ENCODE measurements around the gene USP15.

Gene USP15

DNA sequence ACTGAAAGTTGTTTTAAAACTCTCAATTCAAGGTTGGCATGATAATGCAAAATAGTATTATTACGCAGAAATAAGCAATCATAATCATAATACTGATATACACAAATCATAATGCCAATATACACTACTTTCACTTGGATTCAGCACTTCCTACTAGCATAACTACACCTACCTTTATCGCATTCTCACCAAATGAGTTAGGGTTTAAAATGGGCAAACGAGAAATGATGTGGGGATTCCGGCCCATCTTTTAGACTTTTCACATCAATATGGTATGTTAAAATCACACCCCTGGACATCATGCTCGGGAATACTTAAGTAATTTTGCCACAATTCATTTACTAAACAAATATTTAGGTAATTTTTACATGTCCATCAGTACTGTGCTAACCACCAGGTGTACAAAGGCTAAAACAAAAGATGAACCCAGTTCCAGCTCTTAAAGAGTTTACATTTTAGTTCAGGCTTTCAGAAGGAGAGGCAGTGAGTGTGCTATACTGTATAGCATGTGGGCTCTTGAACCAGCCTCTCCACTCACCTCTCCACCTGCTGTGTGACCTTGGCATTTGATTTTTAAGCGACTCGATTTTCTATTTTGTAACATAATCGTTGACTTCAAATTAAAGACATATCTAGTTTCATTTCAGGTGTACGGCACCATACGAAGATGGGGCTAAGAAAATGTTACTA, 1.1 kb upstream of the USP15 start:
- no peak for DNase-seq

DNA sequence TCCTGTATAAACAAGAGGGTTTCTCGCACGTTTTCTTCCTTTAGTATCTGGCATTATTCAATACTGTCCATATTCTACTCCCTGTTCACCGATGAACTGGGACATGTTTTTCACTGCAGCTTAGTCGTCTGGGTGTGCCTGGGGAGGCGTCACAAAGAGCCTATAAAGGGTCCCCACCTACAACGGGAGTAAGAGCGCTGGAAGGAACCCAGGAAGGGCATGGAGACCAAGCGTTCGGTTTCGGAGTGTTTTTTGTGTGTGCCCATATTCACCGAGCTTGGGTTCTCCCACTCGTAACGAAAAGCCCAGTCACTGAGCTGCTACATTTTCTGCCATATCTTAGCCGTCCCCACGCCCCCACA, 592 bp upstream of the USP15 start:
- DNase-seq: no peak

DNA sequence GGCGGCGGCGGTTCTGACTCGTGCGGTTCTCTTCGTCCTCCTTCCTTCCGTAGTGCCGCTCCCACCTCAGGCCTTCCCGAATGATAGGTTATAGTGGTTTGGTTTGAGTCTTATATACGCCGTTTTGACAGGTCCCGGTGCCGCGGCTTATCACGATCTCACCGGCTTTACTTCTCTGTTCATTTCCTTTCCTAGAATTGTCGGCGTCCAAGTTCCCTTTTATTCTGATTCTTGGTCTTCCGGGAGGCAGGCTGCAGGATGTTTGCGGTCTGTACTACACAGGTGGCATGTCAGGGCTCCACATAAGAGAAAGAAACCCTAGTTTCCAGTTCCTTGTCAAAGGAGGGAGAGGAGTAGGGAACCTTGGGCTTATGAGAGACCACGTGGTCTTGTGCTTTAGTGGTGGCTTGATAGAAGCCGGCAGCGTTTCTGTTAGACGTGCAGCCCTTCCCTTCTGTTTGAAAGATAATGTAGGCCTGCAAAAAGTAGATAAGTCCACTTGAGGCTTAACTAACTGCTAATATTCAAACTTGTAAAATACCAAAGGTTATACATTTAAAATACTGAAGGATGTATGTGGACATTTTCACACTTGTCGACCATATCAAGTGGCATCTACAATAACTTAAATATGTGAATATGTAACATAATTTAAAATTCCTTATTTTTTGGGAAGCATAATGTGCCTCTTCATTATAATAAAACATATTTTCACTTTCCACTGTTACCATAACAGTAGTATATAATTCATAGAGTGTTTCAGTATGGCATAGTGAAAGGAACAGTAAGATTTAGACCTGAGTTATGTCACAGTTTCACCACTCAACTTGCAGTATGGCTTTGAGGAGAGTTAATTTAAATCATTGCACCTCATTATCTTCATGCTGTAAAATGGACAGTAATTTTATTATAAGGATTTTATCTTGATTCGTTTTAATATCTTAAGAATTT, 804 bp downstream of the USP15 start:
- DNase-seq: peak; percentile 56

DNA sequence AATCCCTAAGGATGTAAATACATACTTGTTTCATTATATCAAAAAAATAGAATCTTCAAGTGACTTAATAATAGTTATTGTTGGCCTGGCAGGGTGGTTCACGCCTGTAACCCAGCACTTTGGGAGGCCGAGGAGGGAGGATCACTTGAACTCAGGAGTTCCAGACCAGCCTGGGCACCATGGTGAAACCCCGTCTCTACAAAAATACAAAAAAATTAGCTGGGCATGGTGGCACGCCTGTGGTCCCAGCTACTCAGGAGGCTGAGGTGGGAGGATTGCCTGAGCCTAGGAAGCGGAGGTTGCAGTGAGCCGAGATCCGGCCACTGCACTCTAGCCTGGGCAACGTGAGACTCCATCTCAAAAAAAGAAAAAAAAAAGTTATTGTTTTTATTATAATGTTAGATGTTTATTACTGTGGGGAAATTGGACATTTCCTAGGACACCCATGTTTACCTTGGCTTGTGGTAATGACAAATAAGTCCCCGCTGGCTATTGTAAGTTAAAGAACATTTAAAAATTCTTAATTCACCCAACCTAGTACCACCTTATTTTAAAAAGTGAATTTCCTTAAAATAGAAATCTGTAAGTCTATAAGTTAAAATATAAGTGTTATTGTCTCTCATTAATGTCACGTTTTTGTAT, 1.8 kb downstream of the USP15 start:
- DNase-seq: no peak

DNA sequence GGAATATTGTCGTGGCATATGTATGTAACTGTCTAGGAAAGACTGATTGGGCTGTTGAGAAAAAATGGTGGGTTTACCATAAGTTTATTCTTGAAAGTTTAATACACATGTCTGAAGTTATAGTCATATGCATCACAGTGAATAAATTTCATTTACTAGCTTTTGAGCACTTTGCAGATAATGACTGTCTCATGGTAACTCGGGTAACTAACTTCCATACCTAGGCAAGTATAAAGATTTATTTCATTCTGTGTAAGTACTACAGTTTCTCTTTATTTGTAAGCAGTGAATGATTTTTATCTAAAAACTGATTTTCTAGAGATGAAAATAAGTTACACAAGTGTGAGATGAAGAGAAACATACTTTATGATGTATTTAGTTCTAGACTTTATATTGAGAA, 3.0 kb downstream of the USP15 start:
- no peak for DNase-seq

DNA sequence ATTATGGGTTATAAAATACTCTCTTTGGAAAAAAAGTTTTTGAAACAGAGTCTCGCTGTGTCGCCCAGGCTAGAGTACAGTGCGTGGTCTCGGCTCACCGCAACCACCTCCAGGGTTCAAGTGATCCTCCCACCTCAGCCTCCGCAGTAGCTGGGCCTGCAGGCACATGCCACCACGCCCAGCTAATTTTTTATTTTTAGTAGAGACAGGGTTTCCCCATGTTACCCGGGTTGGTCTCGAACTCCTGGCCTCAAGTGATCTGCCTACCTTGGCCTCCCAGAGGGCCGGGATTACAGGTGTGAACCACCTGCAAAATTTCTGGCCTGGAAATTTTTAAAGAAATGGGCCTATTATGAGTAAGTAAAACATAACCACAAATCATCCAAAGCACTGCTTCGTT, 3.8 kb downstream of the USP15 start:
- peak; percentile 10 for DNase-seq

DNA sequence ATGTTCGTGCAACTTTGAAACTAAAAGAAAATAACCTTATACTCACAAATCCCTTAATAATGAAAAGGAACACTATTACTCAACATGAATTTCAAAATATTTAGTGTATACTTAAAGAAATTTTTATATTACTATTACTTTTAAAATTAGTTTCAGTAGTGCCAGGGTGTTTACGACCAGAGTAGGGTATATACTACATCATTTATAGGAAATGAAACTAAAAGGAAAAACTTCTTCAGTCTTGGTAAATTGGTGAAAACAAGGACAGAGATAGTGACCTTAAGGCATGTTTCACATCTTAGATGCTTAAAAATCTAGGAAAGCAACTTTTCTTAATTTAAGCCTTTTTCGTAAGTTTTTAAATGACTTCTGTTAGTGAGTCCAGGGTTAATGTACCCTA, 4.5 kb downstream of the USP15 start:
- DNase-seq: no peak

DNA sequence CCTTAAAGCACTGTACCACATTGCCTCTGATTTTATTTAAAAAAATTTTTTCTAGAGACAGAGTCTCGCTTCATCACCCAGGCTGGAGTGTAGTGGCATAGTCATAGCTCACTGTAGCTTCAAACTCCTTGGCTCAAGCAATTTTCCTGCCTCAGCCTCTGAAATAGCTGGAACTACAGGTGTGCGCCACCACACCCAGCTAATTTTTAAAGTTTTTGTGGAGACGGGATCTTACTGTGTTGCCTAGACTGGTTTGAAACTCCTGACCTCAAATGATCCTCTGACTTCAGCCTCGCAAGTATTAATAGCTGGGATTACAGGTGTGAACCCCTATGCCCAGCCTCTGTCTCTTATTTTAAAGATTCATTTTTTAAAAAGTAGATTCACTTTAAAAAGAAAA, 5.3 kb downstream of the USP15 start:
- DNase-seq: no peak

DNA sequence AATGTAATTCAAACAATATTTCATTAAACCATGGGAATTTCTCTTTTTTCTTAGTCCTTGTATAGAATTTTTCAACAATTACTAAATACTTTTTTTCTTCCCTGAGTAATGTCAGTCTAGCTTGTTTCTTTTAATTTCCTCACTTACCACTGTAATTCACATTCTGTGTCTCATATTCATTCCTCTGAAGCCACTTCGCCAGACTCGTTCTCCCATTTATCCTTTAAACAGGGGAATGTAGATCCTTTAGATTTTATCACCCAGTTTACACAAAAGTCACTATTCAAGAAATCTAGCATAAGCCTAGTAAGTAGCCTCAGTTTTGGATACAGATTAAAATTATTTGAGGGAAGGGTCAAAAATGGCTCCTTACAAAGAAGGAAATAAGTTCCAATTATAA, 6.8 kb downstream of the USP15 start:
- no peak for DNase-seq

DNA sequence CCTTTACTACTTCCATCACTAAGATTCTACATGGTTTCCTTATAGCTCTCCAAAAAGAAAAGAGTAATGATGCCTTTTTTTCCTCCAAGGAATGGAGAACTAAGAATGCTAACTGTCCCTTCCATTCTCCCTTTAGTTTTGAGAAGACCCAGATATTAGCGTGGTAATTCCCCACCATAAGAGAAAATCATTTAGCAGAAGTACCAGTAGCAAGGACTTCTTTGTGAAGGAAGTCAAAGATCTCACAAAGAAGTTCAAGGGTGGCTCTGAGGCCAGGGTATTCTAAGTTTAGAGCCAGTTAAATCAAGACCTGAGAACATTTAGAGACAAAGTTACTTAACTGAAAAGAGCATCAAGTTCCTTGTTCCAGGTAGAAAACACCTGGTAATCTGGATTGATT, 7.3 kb downstream of the USP15 start:
- no peak for DNase-seq

DNA sequence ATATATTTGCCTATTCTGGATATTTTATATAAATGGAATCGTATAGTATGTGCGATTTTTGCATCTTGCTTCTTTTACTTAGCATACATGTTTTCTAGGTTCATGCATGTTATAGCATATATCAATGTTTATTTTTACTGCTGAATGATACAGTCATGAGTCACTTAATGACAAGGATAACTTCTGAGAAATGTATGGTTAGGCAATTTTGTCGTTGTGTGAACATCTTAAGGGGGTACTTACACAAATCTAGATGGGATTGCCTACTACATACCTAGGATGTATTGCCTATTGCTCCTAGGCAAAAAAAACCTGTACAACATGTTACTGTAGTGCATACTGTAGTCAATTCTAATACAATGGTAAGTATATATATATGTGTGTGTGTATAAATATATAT, 8.8 kb downstream of the USP15 start:
- no peak for DNase-seq

DNA sequence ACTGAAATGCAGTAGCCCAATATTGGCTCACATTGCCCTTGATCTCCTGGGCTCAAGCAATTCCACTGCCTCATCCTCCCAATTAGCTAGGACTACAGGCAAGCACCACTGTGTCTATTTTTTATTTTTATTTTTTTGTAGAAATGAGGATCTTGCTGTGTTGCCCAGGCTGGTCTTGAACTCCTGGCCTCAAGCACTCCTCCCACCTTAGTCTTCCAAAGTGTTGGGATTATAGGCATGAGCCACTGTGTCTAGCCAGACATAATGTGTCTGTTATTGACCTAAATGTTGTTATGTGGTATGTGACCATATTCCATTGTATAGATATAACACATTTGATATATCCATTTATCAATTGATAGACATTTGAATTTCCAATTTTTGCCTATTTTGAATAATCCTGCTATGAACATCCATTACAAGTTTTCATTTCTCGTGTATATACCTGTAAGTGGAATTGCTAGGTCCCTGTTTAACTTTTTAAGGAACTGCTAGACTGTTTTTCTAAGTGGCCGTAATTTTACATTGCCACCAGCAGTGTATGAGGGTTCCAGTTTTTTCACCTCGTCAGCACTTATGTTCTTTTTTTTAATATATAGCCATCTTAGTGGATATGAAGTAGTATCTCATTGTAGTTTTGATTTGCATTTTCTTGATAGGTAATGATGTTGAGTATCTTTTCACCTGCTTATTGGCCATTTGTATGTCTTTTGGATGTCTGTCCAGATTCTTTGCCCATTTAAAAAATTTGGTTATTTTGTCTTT, 9.4 kb downstream of the USP15 start:
- no peak for DNase-seq

DNA sequence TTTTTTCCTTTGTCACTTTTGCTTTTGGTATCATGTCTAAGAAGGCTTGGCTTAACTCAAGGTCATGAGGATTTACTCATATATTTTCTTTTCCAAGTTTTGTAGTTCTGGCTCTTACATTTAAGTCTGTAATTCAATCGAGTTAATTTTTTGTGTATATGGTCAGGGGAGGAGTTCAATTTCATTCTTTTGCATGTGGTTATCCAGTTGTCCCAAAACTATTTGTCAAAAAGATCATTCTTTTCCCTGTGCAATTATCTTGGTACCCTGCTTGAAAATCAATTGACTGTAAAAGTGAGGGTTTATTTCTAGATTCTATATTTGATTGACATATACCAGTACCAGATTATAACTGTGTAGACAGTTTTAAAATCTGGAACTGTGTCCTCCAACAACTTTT, 10.2 kb downstream of the USP15 start:
- DNase-seq: no peak

DNA sequence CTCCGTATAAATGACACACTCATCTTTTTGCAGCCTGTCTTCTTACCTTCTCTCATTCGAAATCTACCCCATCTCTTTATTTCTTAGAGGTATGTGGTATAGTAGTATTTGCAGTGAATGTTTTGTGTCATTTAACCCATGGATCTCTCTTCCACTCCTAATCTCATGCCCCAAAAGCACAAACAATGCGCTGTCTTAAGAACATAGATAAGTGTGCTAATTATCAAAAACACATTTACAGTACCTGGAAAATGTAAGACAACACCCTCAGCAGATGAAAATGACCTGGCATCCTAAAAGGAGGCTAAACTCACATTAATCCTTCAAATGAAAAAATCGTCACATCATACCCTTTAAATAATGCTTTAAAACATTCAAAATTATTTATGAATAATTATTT, 10.7 kb downstream of the USP15 start:
- no peak for DNase-seq

DNA sequence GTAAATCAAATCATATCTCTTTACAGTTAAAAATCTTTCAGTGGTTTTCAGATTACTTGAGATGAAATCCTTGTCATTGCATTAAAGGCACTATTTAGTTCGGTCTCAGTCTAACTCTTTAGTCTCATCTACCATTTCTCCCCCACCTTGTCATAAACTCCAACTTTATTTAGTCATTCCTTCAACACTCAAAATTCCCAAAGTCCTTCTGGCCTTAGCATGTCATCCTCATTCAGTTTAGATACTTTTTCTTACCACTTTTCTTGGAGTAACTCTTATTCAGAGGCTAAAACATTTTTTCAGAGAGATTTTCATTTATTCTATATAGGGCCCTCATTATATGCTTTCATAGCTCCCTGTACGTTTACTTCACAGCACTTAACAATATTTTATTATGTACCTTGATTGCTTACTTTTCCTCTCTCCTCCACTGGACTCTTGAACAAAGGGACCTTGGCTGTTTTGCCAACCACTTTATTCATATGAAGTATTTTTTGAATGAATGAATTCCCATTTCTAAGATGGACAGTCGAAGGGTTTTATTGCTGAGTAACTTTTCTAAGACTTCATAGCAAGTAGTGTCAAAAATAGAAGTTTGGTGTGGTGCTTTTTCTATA, 12.8 kb downstream of the USP15 start:
- DNase-seq: no peak

DNA sequence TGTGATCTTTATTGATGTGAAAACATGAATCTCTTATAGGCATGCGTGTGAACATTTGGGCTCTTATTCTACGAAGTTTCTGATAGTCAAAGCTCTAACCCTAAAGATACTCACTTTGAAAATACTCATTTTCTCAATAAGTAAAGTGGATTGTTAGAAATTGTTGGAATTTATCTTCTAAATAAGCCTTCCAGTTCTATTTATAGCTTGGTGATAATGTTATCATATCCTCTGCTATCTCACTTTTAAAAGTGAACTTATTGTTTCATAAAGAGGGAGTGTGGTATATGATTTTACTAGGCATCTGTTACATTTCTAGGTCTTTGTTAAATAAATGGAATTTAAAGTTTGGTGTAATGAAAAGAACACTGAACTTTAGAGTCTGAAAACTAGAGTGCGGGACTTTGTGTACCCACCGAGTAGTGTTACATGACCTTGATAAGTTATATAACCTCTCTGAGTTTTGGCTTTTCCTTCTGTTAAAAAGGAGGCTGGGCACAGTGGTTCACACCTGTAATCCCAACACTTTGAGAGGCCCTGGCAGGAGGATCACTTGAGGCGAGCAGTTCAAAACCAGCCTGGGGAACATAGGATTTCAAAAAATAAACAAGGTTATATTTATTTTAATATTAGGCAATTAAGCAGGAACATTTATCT, 13.6 kb downstream of the USP15 start:
- no peak for DNase-seq

DNA sequence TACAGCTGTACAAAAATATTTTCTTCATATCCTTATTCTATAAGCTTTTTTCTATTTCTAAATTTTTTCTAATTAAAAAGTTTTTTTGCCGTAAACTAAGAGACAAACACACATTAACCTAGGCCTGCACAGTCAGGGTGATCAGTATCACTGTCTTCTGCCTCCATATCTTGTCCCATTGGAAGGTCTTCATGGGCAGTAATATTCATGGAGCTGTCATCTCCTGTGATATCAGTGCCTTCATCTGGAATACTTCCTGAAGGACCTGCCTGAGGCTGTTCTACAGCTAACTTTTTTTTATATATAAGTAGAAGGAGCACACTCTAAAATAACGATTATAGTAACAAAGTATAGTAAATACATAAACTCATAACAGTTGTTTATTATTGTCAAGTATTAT, 17.8 kb downstream of the USP15 start:
- DNase-seq: no peak

DNA sequence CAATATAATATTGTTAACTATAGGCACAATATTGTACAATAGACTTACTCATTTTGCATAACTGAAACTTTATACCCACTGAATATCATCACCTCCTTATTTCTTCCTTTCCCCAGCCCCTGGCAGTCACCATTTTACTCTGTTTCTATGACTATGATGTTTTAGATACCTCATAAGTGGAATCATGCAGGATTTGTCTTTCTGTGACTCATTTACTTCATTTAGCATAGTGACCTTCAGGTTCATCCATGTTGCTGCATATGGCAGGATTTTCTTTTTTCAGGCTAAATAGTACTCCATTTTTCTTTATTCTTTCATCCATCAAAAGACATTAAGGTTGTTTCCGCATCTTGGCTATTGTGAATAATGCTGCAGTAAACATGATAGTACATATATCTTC, 18.9 kb downstream of the USP15 start:
- no peak for DNase-seq

DNA sequence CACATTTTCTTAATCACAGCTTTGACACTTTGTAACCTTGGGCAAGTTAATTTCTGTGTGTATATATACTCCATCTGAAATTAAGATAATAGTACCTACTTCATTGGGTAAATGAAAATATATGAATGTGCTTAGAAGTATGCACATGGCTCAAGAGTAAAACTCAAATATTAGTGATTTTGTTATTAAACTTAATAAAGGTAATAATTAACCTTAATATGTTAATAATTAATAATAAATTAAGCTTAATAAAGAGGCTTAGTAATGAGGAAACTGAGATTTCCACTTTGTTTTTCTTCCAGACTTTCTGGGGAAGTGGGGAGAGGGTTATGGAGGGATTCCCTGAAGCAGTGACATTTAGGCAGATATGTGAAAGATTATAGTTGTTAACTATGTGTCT, 19.8 kb downstream of the USP15 start:
- DNase-seq: no peak

DNA sequence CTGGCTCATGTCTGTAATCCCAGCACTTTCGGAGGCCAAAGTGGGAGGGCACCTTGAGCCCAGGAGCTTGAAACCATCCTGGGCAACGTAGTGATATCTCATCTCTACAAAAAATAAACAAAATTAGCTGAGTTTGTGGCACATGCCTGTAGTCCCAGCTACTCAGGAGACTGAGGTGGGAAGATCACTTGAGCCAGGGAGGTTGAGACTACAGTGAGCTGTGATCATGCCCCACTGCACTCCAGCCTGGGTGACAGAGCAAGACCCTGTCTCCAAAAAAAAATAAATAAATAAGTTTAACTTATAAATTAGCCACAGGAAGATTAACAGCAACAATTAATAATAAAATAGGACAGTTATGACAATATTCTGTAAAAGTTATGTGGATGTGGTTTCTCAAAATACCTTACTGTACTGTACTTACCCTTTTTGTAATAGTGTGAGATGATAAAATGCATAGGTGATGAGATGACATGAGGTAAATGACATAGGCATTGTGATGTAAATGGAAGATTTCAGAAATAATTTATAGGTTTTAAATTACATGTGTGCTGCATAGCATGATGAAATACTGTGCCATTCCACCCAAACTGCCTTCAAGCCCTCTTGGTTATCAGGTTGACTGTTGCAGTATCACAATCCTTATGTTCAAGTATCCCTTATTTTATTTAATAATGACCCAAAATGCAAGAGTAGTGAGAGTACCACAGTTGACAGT, 22.0 kb downstream of the USP15 start:
- no peak for DNase-seq

DNA sequence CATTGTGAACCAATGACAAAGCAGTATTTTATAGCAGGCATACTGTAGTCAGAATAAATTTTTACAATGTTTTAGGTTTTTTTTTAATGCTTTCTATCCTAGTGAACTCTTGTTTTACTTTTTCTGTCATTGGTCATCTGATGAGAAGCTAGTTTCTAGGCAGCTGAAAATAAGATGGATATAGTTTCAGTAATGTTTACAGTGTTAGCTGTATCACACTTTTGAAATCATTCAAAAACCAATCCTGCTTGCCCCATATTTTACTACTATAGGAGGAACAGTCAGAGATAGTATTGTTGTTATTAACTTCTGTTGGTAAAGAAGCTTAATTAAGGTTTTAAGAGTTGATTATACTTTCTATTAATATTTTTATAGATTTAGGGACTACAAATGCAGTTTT, 24.5 kb downstream of the USP15 start:
- no peak for DNase-seq

DNA sequence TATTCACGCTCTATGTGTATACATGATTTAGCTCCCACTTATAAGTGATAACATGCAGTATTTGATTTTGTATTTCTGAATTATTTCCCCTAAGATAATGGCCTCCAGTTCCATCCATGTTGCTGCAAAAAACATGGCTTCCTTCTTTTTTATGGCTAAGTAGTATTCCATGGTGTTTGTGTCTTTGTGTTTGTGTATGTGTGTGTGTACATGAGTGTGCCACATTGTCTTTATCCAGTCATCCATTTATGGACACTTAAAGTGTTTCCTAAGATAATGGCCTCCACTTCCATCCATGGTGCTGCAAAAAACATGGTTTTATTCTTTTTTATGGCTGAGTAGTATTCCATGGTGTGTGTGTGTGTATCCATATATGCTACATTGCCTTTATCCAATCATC, 25.1 kb downstream of the USP15 start:
- DNase-seq: no peak
